Measurements from ENCODE around the gene TULP4. TPM values are rescaled to one million over a fixed set of nuclear protein-coding genes. Genes with fewer than 3 reads are reported as not detected.
A peak's percentile ranks its signal among the peaks of the same experiment; 100 is the strongest.
"Not testable (repeated sequence)": the region's sequence is repeated elsewhere in the genome, so short reads cannot be mapped to it uniquely, and the experiment has no call there.

The TULP4 gene
- total RNA-seq, 4 donors from 2014 or later: 129 to 170 (median 156) TPM

DNA sequence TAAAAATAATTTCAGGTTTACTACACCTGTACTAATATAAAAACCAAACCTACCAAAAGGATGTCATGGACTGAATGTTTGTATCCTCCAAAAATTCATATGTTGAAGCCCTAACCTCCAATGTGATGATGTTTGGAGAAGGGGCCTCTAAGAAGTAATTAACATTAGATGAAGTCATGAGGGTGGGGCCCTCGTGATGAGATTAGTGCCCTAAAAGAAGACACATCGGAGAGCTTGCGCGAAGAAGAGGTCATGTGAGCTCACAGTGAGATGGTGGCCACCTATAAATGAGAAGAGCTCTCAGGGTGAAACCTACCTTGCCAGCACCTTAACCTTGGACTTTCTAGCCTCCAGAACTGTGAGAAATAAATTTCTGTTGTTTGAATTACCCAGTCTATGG lies 20.8 kb downstream of the TULP4 start:
- Histone ChIP-seq H3K4me1 (peaks cover 0 to 6% (median 0%) of the 10 kb centered on the region in 4 donors), H3K27me3 (no peaks in the 10 kb centered on the region), H3K27ac (replicated peaks in 1 of 4) (no peak overlapping the region), H3K4me3 (no peak overlapping the region), H3K36me3 (no peaks in the 10 kb centered on the region), H3K9me3 (no peaks in the 10 kb centered on the region)
- DNase-seq (ENCODE audit: extremely low spot score): no peak
- WGBS: 100% methylated on average over 4 of the region's 4 CpGs
- intact Hi-C loops (cut with DNase I): no loop called here
- no peak for TF ChIP-seq CTCF (IDR thresholded peaks at IDR 0.05)
- TF ChIP-seq EP300 (IDR thresholded peaks at IDR 0.05): no peak
- TF ChIP-seq POLR2A (IDR thresholded peaks at IDR 0.05; ENCODE audit: low read depth): no peak
- TF ChIP-seq POLR2AphosphoS5 (IDR thresholded peaks at IDR 0.05): no peak

DNA sequence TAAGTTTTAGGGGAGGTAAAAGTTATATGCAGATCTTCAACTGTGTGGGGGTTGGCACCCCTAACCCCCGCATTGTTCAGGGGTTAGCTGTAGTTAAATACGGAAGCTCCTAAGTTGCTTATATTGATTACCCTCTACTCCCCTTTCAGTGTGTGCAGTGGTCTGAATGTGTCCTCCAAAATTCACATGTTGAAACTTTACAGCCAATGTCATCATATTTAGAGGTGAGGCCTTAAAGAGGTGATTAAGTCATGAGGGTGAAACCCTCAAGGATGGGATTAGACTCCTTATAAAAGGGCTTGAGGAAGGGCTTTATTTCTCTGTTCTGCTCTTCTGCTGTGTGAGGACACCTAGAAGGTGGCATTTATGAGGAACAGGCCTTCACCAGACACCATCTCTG lies 22.3 kb downstream of the TULP4 start:
- WGBS: 97% methylated on average over 2 of the region's 2 CpGs
- Histone ChIP-seq H3K27ac (replicated peaks in 1 of 4) (no peak overlapping the region), H3K27me3 (no peaks in the 10 kb centered on the region), H3K4me3 (no peak overlapping the region), H3K36me3 (no peaks in the 10 kb centered on the region), H3K9me3 (no peaks in the 10 kb centered on the region), H3K4me1 (no peaks in the 10 kb centered on the region)
- TF ChIP-seq POLR2A (IDR thresholded peaks at IDR 0.05; ENCODE audit: low read depth): no peak
- no peak for TF ChIP-seq CTCF (IDR thresholded peaks at IDR 0.05)
- no peak for TF ChIP-seq POLR2AphosphoS5 (IDR thresholded peaks at IDR 0.05)
- no peak for TF ChIP-seq EP300 (IDR thresholded peaks at IDR 0.05)
- intact Hi-C loops (cut with DNase I): no loop called here
- peak; percentile 34 for DNase-seq (ENCODE audit: extremely low spot score)

GRCh38 chr6:158337332-158337731 lies 25.1 kb downstream of the TULP4 start:
- Histone ChIP-seq H3K27me3 (no peaks in the 10 kb centered on the region), H3K4me3 (no peak overlapping the region), H3K36me3 (no peaks in the 10 kb centered on the region), H3K27ac (replicated peaks in 1 of 4) (no peak overlapping the region), H3K9me3 (no peaks in the 10 kb centered on the region), H3K4me1 (peaks cover 0 to 11% (median 8%) of the 10 kb centered on the region in 4 donors)
- WGBS: 88% methylated on average over 2 of the region's 2 CpGs
- DNase-seq (ENCODE audit: extremely low spot score): peak; percentile 62
- intact Hi-C loops (cut with DNase I): no loop called here
- TF ChIP-seq POLR2AphosphoS5 (IDR thresholded peaks at IDR 0.05) (no peak), EP300 (IDR thresholded peaks at IDR 0.05) (no peak), POLR2A (IDR thresholded peaks at IDR 0.05; ENCODE audit: low read depth) (no peak), CTCF (IDR thresholded peaks at IDR 0.05) (no peak)

GRCh38 chr6:158338311-158339112 lies 26.2 kb downstream of the TULP4 start:
- intact Hi-C loops (cut with DNase I): no loop called here
- Histone ChIP-seq H3K9me3 (no peaks in the 10 kb centered on the region), H3K36me3 (no peaks in the 10 kb centered on the region), H3K27me3 (no peaks in the 10 kb centered on the region), H3K27ac (replicated peaks in 1 of 4) (no peak overlapping the region), H3K4me1 (peaks cover 0 to 14% (median 8%) of the 10 kb centered on the region in 4 donors), H3K4me3 (no peak overlapping the region)
- TF ChIP-seq POLR2A (IDR thresholded peaks at IDR 0.05; ENCODE audit: low read depth): no peak
- no peak for TF ChIP-seq EP300 (IDR thresholded peaks at IDR 0.05)
- TF ChIP-seq CTCF (IDR thresholded peaks at IDR 0.05): no peak
- 98% methylated on average over 5 of the region's 5 CpGs for WGBS
- peak; percentile 12 for DNase-seq (ENCODE audit: extremely low spot score)

DNA sequence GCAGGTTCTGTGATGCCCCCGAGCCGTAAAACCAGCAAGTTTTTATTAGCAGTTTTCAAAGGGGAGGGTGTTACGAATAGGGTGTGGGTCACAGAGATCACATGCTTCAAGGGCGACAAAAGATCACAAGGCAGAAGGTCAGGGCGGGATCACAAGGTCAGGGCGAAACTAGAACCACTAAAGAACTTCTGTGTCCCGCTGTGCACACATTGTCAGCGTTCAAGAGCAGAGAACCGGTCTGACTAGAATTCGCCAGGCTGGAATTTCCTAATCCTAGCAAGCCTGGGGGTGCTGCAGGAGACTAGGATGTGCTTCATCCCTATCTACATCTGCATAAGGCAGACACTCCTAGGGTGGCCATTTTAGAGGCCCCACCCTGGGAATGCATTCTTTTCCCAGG lies 26.9 kb downstream of the TULP4 start:
- H3K4me3 ChIP-seq; intact Hi-C loops (cut with DNase I); H3K27ac ChIP-seq (replicated peaks in 1 of 4); H3K36me3 ChIP-seq; H3K9me3 ChIP-seq; H3K27me3 ChIP-seq: not testable (repeated sequence)
- peak; percentile 31 for DNase-seq (ENCODE audit: extremely low spot score)
- 81% methylated on average over 10 of the region's 10 CpGs for WGBS
- H3K4me1 ChIP-seq: peaks cover 0 to 14% (median 8%) of the 10 kb centered on the region in 4 donors
